ENCODE measurements around the gene HGFAC.

The HGFAC gene

DNA sequence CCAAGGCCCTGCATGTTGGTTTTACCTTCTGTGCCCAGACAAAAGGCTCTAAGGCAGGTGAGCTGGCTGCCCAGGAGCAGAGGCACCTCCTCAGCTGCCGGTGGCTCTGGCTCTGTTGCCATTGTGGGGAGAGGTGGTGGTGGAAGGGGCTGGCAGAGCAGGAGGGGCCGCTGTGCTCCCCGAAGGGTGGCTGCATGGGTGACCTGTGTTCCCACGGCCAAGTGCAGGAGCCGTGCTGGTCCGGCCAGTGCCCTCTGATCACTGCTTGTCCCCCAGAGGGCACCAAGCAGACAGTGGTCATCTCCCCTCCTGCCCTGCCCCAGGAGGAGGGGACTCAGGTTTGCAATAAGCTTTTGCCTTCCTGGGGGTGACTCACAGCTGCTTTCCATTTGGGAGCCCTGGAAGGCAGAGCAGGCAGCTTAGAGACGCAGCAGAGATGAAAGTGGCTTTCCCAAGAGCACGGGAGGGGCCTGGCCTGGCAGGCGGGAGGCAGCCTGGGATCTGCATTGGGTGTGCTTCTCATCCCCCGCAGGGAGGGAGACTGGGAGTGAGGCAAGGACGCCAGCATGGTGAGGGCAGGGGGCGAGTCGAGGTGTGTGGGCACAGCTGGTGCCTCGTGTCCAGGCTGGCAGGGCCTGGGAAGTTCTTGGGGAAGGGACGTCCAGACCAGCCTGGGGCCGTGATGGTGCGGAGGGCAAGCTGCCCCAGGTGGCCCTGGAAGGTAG, 50.1 kb downstream of the HGFAC start:
- TF ChIP-seq, protein P1, sequence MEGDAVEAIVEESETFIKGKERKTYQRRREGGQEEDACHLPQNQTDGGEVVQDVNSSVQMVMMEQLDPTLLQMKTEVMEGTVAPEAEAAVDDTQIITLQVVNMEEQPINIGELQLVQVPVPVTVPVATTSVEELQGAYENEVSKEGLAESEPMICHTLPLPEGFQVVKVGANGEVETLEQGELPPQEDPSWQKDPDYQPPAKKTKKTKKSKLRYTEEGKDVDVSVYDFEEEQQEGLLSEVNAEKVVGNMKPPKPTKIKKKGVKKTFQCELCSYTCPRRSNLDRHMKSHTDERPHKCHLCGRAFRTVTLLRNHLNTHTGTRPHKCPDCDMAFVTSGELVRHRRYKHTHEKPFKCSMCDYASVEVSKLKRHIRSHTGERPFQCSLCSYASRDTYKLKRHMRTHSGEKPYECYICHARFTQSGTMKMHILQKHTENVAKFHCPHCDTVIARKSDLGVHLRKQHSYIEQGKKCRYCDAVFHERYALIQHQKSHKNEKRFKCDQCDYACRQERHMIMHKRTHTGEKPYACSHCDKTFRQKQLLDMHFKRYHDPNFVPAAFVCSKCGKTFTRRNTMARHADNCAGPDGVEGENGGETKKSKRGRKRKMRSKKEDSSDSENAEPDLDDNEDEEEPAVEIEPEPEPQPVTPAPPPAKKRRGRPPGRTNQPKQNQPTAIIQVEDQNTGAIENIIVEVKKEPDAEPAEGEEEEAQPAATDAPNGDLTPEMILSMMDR (conservative IDR thresholded peaks at IDR 0.05) = no peak
- no peak overlapping the region for H3K27ac ChIP-seq

DNA sequence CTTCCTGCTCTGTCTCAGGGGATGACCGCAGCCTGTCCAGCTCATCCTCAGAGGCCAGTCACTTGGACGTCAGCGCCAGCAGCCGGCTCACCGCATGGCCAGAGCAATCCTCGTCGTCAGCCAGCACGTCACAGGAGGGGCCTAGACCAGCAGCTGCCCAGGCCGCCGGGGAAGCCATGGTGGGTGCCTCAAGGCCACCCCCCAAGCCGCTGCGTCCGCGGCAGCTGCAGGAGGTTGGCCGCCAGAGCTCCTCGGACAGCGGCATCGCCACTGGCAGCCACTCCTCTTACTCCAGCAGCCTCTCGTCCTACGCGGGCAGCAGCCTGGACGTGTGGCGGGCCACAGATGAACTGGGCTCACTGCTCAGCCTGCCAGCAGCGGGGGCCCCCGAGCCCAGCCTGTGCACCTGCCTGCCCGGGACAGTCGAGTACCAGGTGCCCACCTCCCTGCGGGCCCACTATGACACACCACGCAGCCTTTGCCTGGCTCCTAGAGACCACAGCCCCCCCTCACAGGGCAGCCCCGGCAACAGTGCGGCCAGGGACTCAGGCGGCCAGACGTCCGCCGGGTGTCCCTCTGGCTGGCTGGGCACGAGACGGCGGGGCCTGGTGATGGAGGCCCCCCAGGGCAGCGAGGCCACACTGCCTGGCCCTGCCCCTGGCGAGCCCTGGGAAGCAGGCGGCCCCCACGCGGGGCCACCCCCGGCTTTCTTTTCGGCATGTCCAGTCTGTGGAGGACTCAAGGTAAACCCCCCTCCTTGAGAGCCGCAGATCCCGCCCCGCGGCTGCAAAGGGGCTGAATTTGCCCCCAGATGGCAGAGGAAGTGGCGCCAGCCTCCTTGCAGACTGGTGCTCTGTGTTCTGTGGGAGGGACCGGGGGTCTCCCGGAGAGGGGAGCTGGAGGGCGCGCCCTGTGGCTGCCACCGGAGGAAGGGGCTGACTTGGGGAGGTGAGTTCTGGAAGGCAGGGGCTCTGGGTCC, 51.3 kb downstream of the HGFAC start:
- TF ChIP-seq, protein P1 (conservative IDR thresholded peaks at IDR 0.05) = no peak

DNA sequence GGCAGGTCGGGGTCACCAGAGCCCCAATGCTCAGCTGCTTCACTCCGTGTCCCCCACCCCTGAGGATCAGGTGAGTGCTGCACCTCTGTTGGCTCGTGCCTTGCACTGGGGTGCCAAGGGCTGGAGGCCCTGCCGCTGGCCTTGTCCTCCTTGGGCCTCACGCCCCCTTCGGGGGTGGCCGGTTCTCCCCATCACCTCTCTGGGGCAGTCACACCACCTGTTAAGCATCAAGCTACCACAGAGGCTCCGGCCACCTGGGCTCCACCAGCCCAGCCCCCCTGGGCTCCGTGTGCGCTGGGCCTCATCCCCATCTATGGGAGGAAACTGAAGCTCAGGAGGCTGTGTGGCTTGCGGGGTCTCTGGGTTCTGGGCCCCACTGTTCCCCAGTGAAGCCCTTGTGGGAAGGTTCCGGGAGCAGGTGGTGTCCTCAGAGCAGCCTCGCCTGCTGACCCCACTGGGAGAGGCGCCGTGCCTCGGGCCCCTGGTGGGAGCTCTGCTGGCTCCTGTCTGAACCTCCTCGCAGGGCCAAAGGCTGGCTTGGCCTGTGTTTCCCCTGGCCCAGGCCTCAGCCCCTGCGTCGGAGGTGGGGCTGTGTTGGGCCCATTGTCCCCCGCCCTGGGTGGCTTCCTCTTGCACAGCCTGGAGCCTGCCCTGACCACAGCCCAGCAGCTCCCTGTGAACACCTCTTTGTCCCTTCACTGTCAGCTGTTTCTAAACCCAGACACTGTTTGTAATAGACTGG, 52.1 kb downstream of the HGFAC start:
- TF ChIP-seq, protein P1 (conservative IDR thresholded peaks at IDR 0.05) = no peak
- H3K27ac ChIP-seq = no peak overlapping the region

More for the DNA sequence above, 51.3 kb downstream of the HGFAC start:
- no peak overlapping the region for H3K27ac ChIP-seq

DNA sequence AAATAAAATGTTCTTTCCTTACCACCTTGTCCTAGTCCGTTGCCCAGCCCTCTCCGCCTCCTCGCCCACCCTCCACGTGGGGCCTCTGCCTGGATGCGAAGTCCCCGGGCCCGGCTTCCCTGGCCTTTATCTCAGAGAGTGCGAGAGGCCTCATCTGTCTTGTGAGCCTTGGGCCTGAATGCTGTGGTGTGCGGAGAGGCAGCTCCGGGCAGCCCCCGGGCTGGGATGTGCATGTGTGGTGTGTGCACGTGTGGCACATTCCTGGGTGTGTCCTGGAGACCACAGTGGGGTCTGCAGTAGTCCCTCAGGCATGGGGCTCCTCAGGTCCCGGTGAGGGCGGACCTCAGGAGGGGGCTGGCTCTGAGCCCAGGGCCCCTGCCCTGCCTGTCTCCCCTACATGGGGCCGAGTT, 52.7 kb downstream of the HGFAC start:
- TF ChIP-seq, protein P1 (conservative IDR thresholded peaks at IDR 0.05) = no peak
- no peak overlapping the region for H3K27ac ChIP-seq

DNA sequence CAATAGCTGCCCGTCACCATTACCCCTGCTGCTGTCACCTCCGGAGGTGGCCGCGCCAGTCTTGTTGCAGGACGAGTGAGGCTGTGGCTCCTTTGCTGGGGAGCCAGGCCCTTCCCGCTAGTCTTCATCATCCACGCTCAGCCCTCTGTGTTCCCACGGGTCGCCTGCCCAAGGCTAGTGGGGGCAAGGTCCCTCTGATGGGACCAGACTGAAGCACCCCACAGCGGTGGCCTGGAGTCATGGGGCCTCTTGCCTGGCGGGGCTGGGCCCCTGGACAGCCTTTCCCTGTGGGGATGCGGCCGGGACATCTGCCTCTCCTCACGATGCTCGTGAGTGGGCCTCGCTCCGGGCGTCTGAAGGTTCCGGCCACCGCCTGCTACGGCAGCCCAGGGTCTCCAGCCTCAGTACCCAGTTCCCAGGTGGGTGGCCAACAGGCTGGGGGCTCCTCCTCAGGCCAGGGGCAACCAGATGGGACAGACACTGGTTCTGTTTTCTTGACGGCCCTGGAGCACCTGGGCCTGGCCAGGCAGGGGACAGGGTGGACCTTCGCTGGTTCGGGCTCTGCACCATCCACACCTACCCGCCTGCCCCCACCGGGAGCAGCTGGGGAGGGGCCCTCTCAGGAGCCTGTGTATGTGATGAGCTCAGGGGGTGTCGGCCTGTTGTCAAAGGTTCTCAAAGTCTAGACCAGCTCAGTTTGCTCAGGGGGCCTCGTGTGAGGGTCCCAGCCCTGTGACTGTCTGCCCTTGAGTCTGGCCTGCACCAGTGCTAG, 53.6 kb downstream of the HGFAC start:
- H3K27ac ChIP-seq = no peak overlapping the region
- TF ChIP-seq, protein P1 (conservative IDR thresholded peaks at IDR 0.05) = no peak

DNA sequence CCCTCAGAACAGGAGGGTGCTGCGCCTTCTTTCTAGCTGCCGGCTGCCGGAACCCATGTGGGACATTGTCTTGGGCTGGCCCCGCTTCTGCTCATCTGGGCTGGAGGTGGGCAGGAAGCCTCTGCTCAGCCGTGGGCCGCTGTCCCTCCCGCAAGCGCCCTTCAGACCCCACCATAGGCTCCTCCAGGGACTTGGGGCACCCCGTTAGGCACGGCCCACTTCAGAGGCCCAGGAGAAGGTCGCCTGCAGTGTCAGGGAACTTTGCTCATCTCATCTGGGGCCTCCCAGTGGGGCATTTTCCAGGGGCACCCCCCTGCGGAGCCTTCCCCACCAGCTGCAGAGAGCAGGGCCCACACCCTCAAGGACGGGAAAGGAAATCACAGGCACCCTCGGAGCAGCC, 54.3 kb downstream of the HGFAC start:
- TF ChIP-seq, protein P1 (conservative IDR thresholded peaks at IDR 0.05) = no peak
- no peak overlapping the region for H3K27ac ChIP-seq
